Mucosa of stomach (tissue), 1 donor: Measurements from ENCODE around the gene CPNE8.
"Not testable (repeated sequence)": the region's sequence is repeated elsewhere in the genome, so short reads cannot be mapped to it uniquely, and the experiment has no call there.

Experiments
- H3K27me3 ChIP-seq: one replicate; pipeline ENCODE4 v1.7.0; 2013; ENCODE audit warnings: mild to moderate bottlenecking, low read length; ENCODE audit not compliant: control insufficient read depth, insufficient read depth
- H3K36me3 ChIP-seq: one replicate; pipeline ENCODE4 v1.7.0; 2013; ENCODE audit warnings: low read length; ENCODE audit not compliant: control insufficient read depth, insufficient read depth
- H3K4me1 ChIP-seq: one replicate; pipeline ENCODE4 v1.7.0; 2013; ENCODE audit warnings: mild to moderate bottlenecking, low read length; ENCODE audit not compliant: control insufficient read depth, insufficient read depth
- H3K4me3 ChIP-seq: one replicate; pipeline ENCODE4 v1.7.0; 2013; ENCODE audit warnings: low read length
- H3K9ac ChIP-seq: one replicate; pipeline ENCODE4 v1.7.0; 2013; ENCODE audit warnings: mild to moderate bottlenecking, low read length, moderate library complexity
- H3K9me3 ChIP-seq: one replicate; pipeline ENCODE4 v1.7.0; 2013; ENCODE audit warnings: mild to moderate bottlenecking, low read length, moderate library complexity; ENCODE audit not compliant: control insufficient read depth
- donor health status: Pancreatic carcinoma.

Gene CPNE8

GRCh38 chr12:38746744-38747143, 158.6 kb downstream of the CPNE8 start:
- no peaks in the 10 kb centered on the region for H3K4me1 ChIP-seq
- no peaks in the 10 kb centered on the region for H3K36me3 ChIP-seq
- no peaks in the 10 kb centered on the region for H3K9me3 ChIP-seq
- no peak overlapping the region for H3K9ac ChIP-seq
- H3K4me3 ChIP-seq: no peak overlapping the region
- no peaks in the 10 kb centered on the region for H3K27me3 ChIP-seq

- Histone ChIP-seq H3K4me1 (no peaks in the 10 kb centered on the region), H3K27me3 (no peaks in the 10 kb centered on the region), H3K9ac (no peak overlapping the region), H3K9me3 (no peaks in the 10 kb centered on the region), H3K36me3 (no peaks in the 10 kb centered on the region), H3K4me3 (no peak overlapping the region)
These were observed 159.8 kb downstream of the CPNE8 start for GRCh38 chr12:38745601-38746000.

- H3K4me3 ChIP-seq: no peak overlapping the region
- no peak overlapping the region for H3K9ac ChIP-seq
- H3K4me1 ChIP-seq: no peaks in the 10 kb centered on the region
- H3K9me3 ChIP-seq: no peaks in the 10 kb centered on the region
- no peaks in the 10 kb centered on the region for H3K36me3 ChIP-seq
- no peaks in the 10 kb centered on the region for H3K27me3 ChIP-seq
These were observed 161.3 kb downstream of the CPNE8 start for GRCh38 chr12:38744041-38744440.

- not testable (repeated sequence) for H3K9me3 ChIP-seq, H3K4me3 ChIP-seq, H3K9ac ChIP-seq, H3K36me3 ChIP-seq, H3K4me1 ChIP-seq, H3K27me3 ChIP-seq
These were observed 162.9 kb downstream of the CPNE8 start for GRCh38 chr12:38742496-38742895.

- Histone ChIP-seq H3K4me3 (no peak overlapping the region), H3K4me1 (no peaks in the 10 kb centered on the region), H3K9ac (no peak overlapping the region), H3K27me3 (no peaks in the 10 kb centered on the region), H3K36me3 (no peaks in the 10 kb centered on the region), H3K9me3 (no peaks in the 10 kb centered on the region)
These were observed 168.6 kb downstream of the CPNE8 start for GRCh38 chr12:38736821-38737220.

GRCh38 chr12:38732761-38733160, 172.6 kb downstream of the CPNE8 start:
- Histone ChIP-seq H3K4me1 (no peaks in the 10 kb centered on the region), H3K4me3 (no peak overlapping the region), H3K9me3 (no peaks in the 10 kb centered on the region), H3K9ac (no peak overlapping the region), H3K36me3 (no peaks in the 10 kb centered on the region), H3K27me3 (no peaks in the 10 kb centered on the region)

GRCh38 chr12:38728894-38729293, 176.5 kb downstream of the CPNE8 start:
- H3K9me3 ChIP-seq: no peaks in the 10 kb centered on the region
- H3K9ac ChIP-seq: no peak overlapping the region
- no peaks in the 10 kb centered on the region for H3K4me1 ChIP-seq
- no peaks in the 10 kb centered on the region for H3K36me3 ChIP-seq
- no peaks in the 10 kb centered on the region for H3K27me3 ChIP-seq
- H3K4me3 ChIP-seq: no peak overlapping the region

GRCh38 chr12:38721611-38722252, 183.7 kb downstream of the CPNE8 start:
- Histone ChIP-seq H3K9me3 (no peaks in the 10 kb centered on the region), H3K9ac (no peak overlapping the region), H3K36me3 (no peaks in the 10 kb centered on the region), H3K4me1 (no peaks in the 10 kb centered on the region), H3K27me3 (no peaks in the 10 kb centered on the region), H3K4me3 (no peak overlapping the region)

- H3K27me3 ChIP-seq: no peaks in the 10 kb centered on the region
- H3K36me3 ChIP-seq: no peaks in the 10 kb centered on the region
- no peaks in the 10 kb centered on the region for H3K4me1 ChIP-seq
- no peaks in the 10 kb centered on the region for H3K9me3 ChIP-seq
- H3K9ac ChIP-seq: no peak overlapping the region
- H3K4me3 ChIP-seq: no peak overlapping the region
These were observed 184.7 kb downstream of the CPNE8 start for GRCh38 chr12:38720661-38721060.

GRCh38 chr12:38713294-38713693, 192.1 kb downstream of the CPNE8 start:
- no peaks in the 10 kb centered on the region for H3K4me1 ChIP-seq
- H3K9ac ChIP-seq: no peak overlapping the region
- H3K36me3 ChIP-seq: no peaks in the 10 kb centered on the region
- H3K27me3 ChIP-seq: no peaks in the 10 kb centered on the region
- H3K4me3 ChIP-seq: no peak overlapping the region
- no peaks in the 10 kb centered on the region for H3K9me3 ChIP-seq

- Histone ChIP-seq H3K4me1 (no peaks in the 10 kb centered on the region), H3K9me3 (no peaks in the 10 kb centered on the region), H3K27me3 (no peaks in the 10 kb centered on the region), H3K36me3 (no peaks in the 10 kb centered on the region), H3K9ac (no peak overlapping the region), H3K4me3 (no peak overlapping the region)
These were observed 194.3 kb downstream of the CPNE8 start for GRCh38 chr12:38711054-38711453.

- Histone ChIP-seq H3K36me3 (no peaks in the 10 kb centered on the region), H3K9ac (no peak overlapping the region)
These were observed 196.9 kb downstream of the CPNE8 start for GRCh38 chr12:38708466-38708865.

GRCh38 chr12:38707648-38708047, 197.7 kb downstream of the CPNE8 start:
- Histone ChIP-seq H3K9ac (no peak overlapping the region), H3K27me3 (no peaks in the 10 kb centered on the region), H3K4me1 (no peaks in the 10 kb centered on the region), H3K9me3 (no peaks in the 10 kb centered on the region), H3K4me3 (no peak overlapping the region), H3K36me3 (no peaks in the 10 kb centered on the region)

More at GRCh38 chr12:38708466-38708865, 196.9 kb downstream of the CPNE8 start:
- Histone ChIP-seq H3K4me1 (no peaks in the 10 kb centered on the region), H3K4me3 (no peak overlapping the region), H3K9me3 (no peaks in the 10 kb centered on the region), H3K27me3 (no peaks in the 10 kb centered on the region)
